VCaP (cell line): Measurements from ENCODE around the gene SOBP.

Experiments
- H3K27ac ChIP-seq: fragments of 450-650 bp; 2 replicates; pipeline ENCODE4 v1.5.1; 2017
- TF ChIP-seq, protein P1 (sequence below): fragments of 450-650 bp; conservative IDR thresholded peaks from 2 replicates; pipeline ENCODE4 v1.5.1; 2017; ENCODE audit warnings: mild to moderate bottlenecking, moderate library complexity

The SOBP gene

DNA sequence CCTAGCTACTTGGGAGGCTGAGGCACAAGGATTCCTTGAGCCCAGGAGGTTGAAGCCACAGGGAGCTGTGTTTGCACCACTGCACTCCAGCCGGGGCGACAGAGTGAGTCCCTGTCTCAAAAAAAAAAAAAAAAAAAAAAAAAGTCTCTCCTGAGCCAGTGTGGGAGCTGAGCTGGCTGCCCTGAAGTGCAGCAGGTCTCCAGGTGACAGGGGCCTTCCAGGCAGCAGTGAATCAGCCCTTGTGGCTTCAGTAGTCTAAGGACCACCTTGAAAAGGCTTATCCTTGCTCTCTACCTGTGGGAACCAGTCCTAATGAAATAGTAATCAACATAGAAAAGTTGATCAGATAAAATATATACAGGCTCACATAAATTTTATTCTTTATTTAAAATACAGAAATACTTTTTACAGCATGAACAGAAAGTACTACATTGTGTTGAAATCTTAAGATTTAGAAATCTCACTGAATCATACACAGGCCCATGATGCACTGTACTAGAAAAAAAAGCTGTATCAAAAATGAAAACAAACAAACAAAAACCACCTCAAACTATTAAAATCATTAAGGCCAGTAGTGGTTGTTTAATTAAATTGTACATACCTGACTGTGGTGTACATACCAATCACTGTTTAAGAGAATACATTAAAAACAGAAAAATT, 205.3 kb downstream of the SOBP start:
- H3K27ac ChIP-seq = no peak overlapping the region
- TF ChIP-seq, protein P1, sequence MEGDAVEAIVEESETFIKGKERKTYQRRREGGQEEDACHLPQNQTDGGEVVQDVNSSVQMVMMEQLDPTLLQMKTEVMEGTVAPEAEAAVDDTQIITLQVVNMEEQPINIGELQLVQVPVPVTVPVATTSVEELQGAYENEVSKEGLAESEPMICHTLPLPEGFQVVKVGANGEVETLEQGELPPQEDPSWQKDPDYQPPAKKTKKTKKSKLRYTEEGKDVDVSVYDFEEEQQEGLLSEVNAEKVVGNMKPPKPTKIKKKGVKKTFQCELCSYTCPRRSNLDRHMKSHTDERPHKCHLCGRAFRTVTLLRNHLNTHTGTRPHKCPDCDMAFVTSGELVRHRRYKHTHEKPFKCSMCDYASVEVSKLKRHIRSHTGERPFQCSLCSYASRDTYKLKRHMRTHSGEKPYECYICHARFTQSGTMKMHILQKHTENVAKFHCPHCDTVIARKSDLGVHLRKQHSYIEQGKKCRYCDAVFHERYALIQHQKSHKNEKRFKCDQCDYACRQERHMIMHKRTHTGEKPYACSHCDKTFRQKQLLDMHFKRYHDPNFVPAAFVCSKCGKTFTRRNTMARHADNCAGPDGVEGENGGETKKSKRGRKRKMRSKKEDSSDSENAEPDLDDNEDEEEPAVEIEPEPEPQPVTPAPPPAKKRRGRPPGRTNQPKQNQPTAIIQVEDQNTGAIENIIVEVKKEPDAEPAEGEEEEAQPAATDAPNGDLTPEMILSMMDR = no peak

DNA sequence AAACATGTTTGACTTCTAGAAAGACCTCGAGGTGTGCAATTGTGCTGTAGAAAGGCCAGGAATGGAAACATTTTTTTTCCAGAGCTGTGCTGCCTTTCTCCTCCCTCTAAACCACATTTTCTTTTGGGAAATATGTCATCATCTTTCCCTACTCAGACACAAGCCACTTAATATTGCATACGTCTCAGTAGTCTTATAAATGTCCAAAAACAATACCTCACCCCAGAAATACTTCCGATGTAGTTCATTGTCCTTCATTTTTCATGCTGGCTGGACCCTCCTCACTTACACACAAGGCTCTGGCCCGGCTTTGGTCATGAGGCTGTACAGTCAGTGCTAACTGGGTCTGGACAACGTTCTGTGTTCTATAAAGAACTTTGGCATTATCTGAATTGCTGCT, 207.8 kb downstream of the SOBP start:
- H3K27ac ChIP-seq = no peak overlapping the region
- TF ChIP-seq, protein P1 = no peak

- TF ChIP-seq, protein P1 = no peak
- no peak overlapping the region for H3K27ac ChIP-seq
Measured at GRCh38 chr6:107698146-107698545, 208.2 kb downstream of the SOBP start.

DNA sequence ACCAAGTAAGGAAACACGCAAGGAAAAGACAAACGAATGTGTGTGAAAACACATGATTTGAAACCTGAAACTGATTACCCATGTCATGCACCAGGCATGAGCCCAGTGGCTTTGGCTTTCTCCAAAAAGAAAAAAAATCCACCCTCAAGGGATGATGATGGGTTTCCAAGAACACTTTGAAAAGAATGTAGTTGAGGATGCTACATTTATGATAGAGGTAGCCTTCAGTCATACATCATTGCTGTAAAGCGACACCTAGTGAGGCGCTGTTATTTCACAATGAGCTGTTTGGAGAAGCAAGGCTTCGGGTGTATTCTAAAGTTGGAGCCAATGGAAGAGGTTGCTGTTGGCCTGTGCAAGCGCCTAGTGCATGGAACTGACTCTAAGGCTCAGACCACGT, 209.3 kb downstream of the SOBP start:
- TF ChIP-seq, protein P1 = no peak
- no peak overlapping the region for H3K27ac ChIP-seq

- TF ChIP-seq, protein P1 = no peak
Measured at GRCh38 chr6:107699697-107700325, 209.9 kb downstream of the SOBP start.

GRCh38 chr6:107703606-107704005, 213.7 kb downstream of the SOBP start:
- TF ChIP-seq, protein P1 = no peak
- no peak overlapping the region for H3K27ac ChIP-seq

More at GRCh38 chr6:107699697-107700325, 209.9 kb downstream of the SOBP start:
- H3K27ac ChIP-seq = no peak overlapping the region

- H3K27ac ChIP-seq = no peak overlapping the region
- TF ChIP-seq, protein P1 = peak; percentile 84
Measured at GRCh38 chr6:107704347-107705013, 214.6 kb downstream of the SOBP start.
